ENCODE measurements around the gene SCUBE1. TPM values are rescaled to one million over a fixed set of nuclear protein-coding genes. Genes with fewer than 3 reads are reported as not detected.

SCUBE1 gene
- total and polyA plus RNA-seq, 10 of the 15 experiments (the other 5 are each of a cell fraction or from before 2014, with no cell fraction given): not detected

- RAD21 ChIA-PET (ENCODE audit: unreplicated experiment): interaction anchor here (0.7 to 2.8 kb wide), 2 partner anchors 108 to 109 kb away, joined by 3 to 10 read pairs; no protein-coding TSS in a partner anchor
- no peak overlapping the region for H3K27ac ChIP-seq (ENCODE audit: control insufficient read depth, insufficient read depth)
- no peaks in the 10 kb centered on the region for H3K79me2 ChIP-seq (ENCODE audit: control insufficient read depth, insufficient read depth, low read length)
- no peak overlapping the region for H3K4me3 ChIP-seq
- peaks cover 24% of the 10 kb centered on the region for H3K4me1 ChIP-seq (ENCODE audit: control insufficient read depth, insufficient read depth, low read length)
- 14% methylated on average over 6 of the region's 6 CpGs for WGBS (ENCODE audit: insufficient coverage, insufficient replicate concordance, low lambda C conversion rate, missing lambda C conversion rate)
- H3K9me3 ChIP-seq (replicated peaks; ENCODE audit: control insufficient read depth, insufficient read depth, low read length): no peaks in the 10 kb centered on the region
- SMC1A ChIA-PET (ENCODE audit: uncharacterized antibody, unreplicated experiment): interaction anchor here (1.2 to 2.6 kb wide), 2 partner anchors 108 to 112 kb away, joined by 3 to 9 read pairs; no protein-coding TSS in a partner anchor
- peak; percentile 80 for FAIRE-seq
- no peaks in the 10 kb centered on the region for H3K36me3 ChIP-seq (ENCODE audit: control insufficient read depth in 2 of 2, insufficient read depth in 2 of 2, low read length in 1 of 2)
- BruUV-seq (replicated peaks): no TSS peak
- POLR2A ChIA-PET: no interaction called here
- no peak overlapping the region for H2AFZ ChIP-seq (ENCODE audit: control insufficient read depth, low read depth, low read length)
- no peak for DNase-seq (ENCODE audit: low read depth, low spot score)
- CTCF ChIA-PET: interaction anchor here (1.6 to 8.7 kb wide), 2 partner anchors 13 to 106 kb away, joined by 3 to 72 read pairs; no protein-coding TSS in a partner anchor
- TF ChIP-seq TCF3 (IDR thresholded peaks at IDR 0.05; ENCODE audit: borderline replicate concordance, insufficient read depth, low read depth, low read length) (0 out of 2 replicates have a peak, but pooled peaks have one; percentile 59), RCOR1 (conservative IDR thresholded peaks at IDR 0.05; ENCODE audit: low read depth, low read length) (no peak), EGR1 (IDR thresholded peaks at IDR 0.05; ENCODE audit: borderline replicate concordance in 1 of 2, low read depth in 2 of 2, low read length in 2 of 2) (no peak), TCF12 (IDR thresholded peaks at IDR 0.05; ENCODE audit: low read depth, low read length) (0 out of 2 replicates have a peak, but pooled peaks have one; percentile 24), ZNF207 (IDR thresholded peaks at IDR 0.05; ENCODE audit: borderline replicate concordance) (no peak), FOS (IDR thresholded peaks at IDR 0.05; ENCODE audit: borderline replicate concordance, extremely low read depth, insufficient read length) (no peak), SRF (IDR thresholded peaks at IDR 0.05; ENCODE audit: low read depth in 2 of 2, low read length in 2 of 2) (no peak), ZZZ3 (IDR thresholded peaks at IDR 0.05; ENCODE audit: control insufficient read depth, insufficient read length, low read depth) (no peak), KDM1A (IDR thresholded peaks at IDR 0.05; ENCODE audit: borderline replicate concordance) (no peak)
- H3K27me3 ChIP-seq (replicated peaks in 1 of 2; ENCODE audit: control insufficient read depth in 2 of 2, insufficient read depth in 2 of 2, low read length in 1 of 2): peaks cover 0 to 1% of the 10 kb centered on the region in 2 experiments; a peak in 2 of 4 replicates
- in situ Hi-C loops (cut with MboI) (loop anchor here (5.0 kb wide), 2 partner anchors 104 to 149 kb away; no protein-coding TSS in a partner anchor), intact Hi-C loops (cut with micrococcal nuclease; ENCODE audit: unreplicated experiment) (no loop called here)
- H3K9ac ChIP-seq (ENCODE audit: control insufficient read depth, insufficient read depth, low read length): no peak overlapping the region
- no peak for ATAC-seq
- H3K4me2 ChIP-seq (ENCODE audit: control insufficient read depth, insufficient read depth): peak overlapping the region; percentile 28
- H4K20me1 ChIP-seq (ENCODE audit: control insufficient read depth, insufficient read depth): no peaks in the 10 kb centered on the region
These were observed 38.5 kb upstream of the SCUBE1 start for GRCh38 chr22:43381693-43382092.

Measured in GM12878 (cell line).